Adrenal gland (tissue), 5 donors: ENCODE measurements around the gene CENPU.

Experiments
- CTCF ChIP-seq, 6 experiments: fragments of 450-650 bp in 4 of 6; fragments of 200-600 bp in 2 of 6; sonication (generic) in 1 of 6; IDR thresholded peaks; 1 replicate in 5 of 6; 2 replicates in 1 of 6; pipeline versions ENCODE4 v1.5.1 to v1.8.0; 2016 to 2021; ENCODE audit warnings: antibody characterized with exemption in 6 of 6, mild to moderate bottlenecking in 2 of 6, moderate library complexity in 1 of 6
- POLR2A ChIP-seq, 2 donors: fragments of 450-650 bp; IDR thresholded peaks; one replicate each; pipeline ENCODE4 v1.6.1; 2017; ENCODE audit warnings: antibody characterized with exemption in 2 of 2, mild to moderate bottlenecking in 2 of 2, moderate library complexity in 1 of 2
- donor health status: DM: no; HTN: no; CAD: no.

DNA sequence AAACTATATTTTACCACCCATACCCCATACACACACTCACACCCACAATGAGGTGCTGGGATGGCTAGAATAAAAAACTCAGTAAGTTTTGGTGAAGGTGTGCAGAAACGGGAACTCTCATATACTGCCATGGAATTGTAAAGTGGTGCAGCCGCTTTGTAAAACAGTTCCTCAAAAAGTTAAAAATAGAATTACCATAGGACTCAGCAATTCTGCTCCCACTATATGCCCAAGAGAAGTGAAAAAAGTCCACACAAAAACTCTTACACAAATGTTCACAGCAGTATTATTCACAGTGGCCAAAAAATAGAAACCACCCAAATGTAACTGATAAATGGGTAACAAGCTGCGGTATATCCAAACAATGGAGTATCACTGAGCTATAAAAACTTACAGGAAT is 6.5 kb downstream of the CENPU start:
- TF ChIP-seq POLR2A (IDR thresholded peaks at IDR 0.05) (no peak), CTCF (IDR thresholded peaks at IDR 0.05) (no peak)
